Epithelial cell of proximal tubule (primary cell): Measurements from ENCODE around the gene PPP1R12B. TPM values are rescaled to one million over a fixed set of nuclear protein-coding genes. Genes with fewer than 3 reads are reported as not detected.
"Not testable (repeated sequence)": the region's sequence is repeated elsewhere in the genome, so short reads cannot be mapped to it uniquely, and the experiment has no call there.

Experiments used
- DNase-seq: peaks from one replicate; pipeline ENCODE4 v3.0.0-alpha.2; 2011; ENCODE audit warnings: low read depth
- H3K4me3 ChIP-seq: 2 replicates; pipeline ENCODE4 v1.5.1; 2011; ENCODE audit warnings: low read depth, mild to moderate bottlenecking, low read length
- total RNA-seq: library from RNA; depleted of rRNA; stranded (reverse); fragments of >200 nt; gene quantifications from 2 replicates; pipeline ENCODE4 v1.2.3, GENCODE V29; 2015
- TF ChIP-seq, protein P1 (sequence below): conservative IDR thresholded peaks from 2 replicates; pipeline ENCODE4 v1.5.1; 2012; ENCODE audit warnings: low read depth, mild to moderate bottlenecking, low read length

The PPP1R12B gene
- total RNA-seq, 1 donor from 2014 or later = 21.6 TPM

DNA sequence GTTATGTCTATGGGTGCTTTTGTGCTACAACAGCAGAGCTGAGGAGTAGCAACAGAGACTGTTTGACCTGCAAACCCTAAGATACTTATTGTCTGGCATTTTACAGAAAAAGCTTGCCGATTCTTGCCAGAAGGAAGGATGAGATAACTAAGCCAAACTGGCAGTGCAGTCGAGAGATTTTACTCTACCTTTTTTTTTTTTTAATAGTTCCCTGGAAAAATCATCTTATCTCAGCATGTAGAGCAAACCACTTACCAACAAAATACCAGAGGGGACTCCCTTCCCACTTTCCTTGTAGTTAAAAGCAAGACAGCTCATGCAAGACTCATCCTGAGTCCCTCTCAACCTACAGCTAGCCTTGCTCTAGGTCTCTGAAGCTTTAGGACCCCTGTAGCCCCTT is 228.9 kb downstream of the PPP1R12B start:
- no peak overlapping the region for H3K4me3 ChIP-seq
- no peak for DNase-seq
- TF ChIP-seq, protein P1, sequence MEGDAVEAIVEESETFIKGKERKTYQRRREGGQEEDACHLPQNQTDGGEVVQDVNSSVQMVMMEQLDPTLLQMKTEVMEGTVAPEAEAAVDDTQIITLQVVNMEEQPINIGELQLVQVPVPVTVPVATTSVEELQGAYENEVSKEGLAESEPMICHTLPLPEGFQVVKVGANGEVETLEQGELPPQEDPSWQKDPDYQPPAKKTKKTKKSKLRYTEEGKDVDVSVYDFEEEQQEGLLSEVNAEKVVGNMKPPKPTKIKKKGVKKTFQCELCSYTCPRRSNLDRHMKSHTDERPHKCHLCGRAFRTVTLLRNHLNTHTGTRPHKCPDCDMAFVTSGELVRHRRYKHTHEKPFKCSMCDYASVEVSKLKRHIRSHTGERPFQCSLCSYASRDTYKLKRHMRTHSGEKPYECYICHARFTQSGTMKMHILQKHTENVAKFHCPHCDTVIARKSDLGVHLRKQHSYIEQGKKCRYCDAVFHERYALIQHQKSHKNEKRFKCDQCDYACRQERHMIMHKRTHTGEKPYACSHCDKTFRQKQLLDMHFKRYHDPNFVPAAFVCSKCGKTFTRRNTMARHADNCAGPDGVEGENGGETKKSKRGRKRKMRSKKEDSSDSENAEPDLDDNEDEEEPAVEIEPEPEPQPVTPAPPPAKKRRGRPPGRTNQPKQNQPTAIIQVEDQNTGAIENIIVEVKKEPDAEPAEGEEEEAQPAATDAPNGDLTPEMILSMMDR = no peak

DNA sequence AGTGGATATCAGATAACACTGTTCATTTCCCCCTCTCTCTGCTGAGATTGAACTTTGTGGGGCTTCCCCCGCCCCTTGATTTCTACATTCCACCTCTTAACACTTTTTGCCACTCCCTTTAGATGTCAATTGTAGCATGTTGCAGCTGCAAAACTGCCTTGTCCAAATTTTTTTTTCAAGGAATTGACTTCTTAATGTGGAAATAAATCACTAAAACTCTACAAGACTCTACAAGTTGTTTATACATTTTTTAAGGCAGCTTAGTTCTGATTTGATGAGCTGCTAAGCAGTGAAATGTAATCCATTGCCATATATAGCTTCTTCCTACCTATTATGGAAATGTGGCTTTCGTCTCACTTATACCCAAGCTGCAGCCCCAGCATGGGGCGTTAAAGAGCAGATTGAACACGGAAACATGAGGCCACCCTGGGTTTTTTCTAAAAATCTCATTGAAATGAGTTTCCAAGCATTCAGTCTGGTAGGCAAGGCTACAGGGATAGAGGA is 229.6 kb downstream of the PPP1R12B start:
- no peak overlapping the region for H3K4me3 ChIP-seq
- TF ChIP-seq, protein P1 = no peak
- DNase-seq = no peak

GRCh38 chr1:202578565-202578964 is 230.1 kb downstream of the PPP1R12B start:
- TF ChIP-seq, protein P1 = no peak
- no peak for DNase-seq
- H3K4me3 ChIP-seq = no peak overlapping the region

GRCh38 chr1:202579806-202580205 is 231.3 kb downstream of the PPP1R12B start:
- DNase-seq = no peak
- TF ChIP-seq, protein P1 = no peak
- no peak overlapping the region for H3K4me3 ChIP-seq

GRCh38 chr1:202580619-202581018 is 232.1 kb downstream of the PPP1R12B start:
- no peak for DNase-seq
- TF ChIP-seq, protein P1 = no peak
- H3K4me3 ChIP-seq = no peak overlapping the region

- not testable (repeated sequence) for DNase-seq, H3K4me3 ChIP-seq
These were observed 233.9 kb downstream of the PPP1R12B start for GRCh38 chr1:202582350-202582749.

DNA sequence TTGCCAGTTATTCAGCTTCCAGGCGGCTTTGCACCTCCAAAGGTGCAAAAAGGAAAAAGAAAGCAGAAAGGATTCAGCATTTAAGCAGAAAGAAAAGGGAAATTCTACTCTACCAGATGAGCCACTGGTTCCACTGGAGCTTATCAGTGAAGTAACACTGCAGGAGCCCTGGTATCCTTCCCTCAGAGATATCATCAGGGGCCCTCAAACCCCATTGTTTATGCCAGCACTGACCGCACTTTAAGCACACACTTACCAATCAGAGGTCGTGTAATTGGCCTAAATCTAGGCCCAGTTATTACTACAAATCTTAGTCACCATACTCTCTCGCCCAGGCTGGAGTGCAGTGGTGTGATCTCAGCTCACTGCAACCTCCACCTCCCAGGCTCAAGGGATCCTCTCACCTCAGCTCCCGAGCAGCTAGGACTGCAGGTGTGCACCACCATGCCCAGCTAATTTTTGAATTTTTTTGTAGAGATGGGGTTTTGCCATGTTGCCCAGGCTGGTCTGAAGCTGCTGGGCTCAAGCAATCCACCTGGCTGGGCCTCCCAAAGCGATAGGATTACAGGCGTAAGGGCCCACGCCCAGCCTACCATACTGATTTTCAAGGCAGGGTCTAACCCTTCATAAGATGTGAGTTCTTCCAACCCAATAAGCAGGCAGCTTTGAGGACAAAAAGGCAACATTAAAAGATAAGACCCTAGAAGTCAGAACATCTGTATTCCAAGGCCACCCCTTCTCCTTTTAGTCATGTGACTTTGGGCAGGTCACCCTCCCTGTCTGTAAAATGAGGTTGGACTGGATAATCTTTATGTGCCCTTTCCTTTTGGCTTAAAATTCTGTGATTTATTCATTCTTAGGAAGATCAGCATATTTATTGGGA is 236.4 kb downstream of the PPP1R12B start:
- no peak for DNase-seq
- TF ChIP-seq, protein P1 = no peak
- no peak overlapping the region for H3K4me3 ChIP-seq
